ENCODE measurements around the gene GLIS1.

The GLIS1 gene

DNA sequence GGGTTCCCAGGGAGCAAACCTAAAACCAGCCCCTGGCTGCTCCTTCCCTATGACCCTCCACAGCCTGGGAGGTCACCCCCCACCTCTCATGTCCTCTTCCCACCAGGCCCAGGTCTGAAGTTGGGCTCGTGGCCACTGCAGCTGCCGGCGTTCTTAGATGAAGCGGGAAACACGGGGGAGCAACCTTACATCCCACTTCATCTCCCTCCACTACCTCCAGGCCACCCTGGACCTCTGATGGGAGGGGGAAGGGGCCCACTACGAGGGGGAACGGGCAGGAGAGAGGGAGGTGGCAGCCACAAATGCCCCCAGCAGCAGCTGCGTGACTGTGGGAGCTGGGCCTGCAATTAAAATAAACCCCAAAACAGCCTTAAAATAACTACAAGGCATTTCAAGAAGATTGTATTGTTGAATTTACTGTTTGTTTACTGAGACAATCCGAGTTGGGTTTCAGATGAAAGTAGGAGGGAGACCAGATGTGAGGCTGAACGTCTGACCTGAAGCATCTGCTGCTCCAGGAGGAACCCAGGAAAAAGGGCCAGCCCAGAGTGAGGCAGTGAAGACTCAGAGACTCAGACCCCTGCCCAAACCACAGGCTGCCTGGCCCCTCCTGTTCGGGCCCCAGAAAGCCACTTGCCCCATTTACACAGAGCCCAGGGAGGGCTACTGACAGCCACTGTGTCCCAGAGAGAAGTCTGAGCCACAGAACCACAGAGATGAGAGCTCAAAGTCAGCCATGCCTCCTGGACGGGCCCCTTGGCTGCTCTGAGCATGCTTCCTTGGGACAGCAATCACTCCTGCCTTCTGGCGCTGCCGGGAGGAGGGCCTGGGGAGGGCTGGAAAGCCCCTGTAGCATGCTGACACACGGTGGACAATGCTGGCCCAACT is 59.8 kb downstream of the GLIS1 start:
- Histone ChIP-seq H4K20me1 (ENCODE audit: insufficient read depth, low read length) (peaks cover 7% of the 10 kb centered on the region), H3K27me3 (ENCODE audit: insufficient read depth, low read length, poor library complexity) (peaks cover 34% of the 10 kb centered on the region), H3K27ac (ENCODE audit: low read length) (no peak overlapping the region), H2AFZ (ENCODE audit: low read depth, low read length) (no peak overlapping the region), H3K4me3 (ENCODE audit: low read depth in 1 of 2, low read length in 2 of 2) (no peak overlapping the region), H3K36me3 (ENCODE audit: insufficient read depth, low read length) (no peaks in the 10 kb centered on the region), H3K9ac (ENCODE audit: low read depth, low read length) (no peak overlapping the region), H3K4me2 (ENCODE audit: insufficient read depth, low read length) (no peak overlapping the region), H3K4me1 (ENCODE audit: insufficient read depth, low read length) (peaks cover 12% of the 10 kb centered on the region), H3K9me3 (ENCODE audit: insufficient read depth, low read length, severe bottlenecking) (no peaks in the 10 kb centered on the region), H3K79me2 (ENCODE audit: insufficient read depth, low read length) (no peaks in the 10 kb centered on the region)
- no peak for ATAC-seq (ENCODE audit: insufficient read depth, low read depth)
- no peak for DNase-seq
- TF ChIP-seq, protein P1, sequence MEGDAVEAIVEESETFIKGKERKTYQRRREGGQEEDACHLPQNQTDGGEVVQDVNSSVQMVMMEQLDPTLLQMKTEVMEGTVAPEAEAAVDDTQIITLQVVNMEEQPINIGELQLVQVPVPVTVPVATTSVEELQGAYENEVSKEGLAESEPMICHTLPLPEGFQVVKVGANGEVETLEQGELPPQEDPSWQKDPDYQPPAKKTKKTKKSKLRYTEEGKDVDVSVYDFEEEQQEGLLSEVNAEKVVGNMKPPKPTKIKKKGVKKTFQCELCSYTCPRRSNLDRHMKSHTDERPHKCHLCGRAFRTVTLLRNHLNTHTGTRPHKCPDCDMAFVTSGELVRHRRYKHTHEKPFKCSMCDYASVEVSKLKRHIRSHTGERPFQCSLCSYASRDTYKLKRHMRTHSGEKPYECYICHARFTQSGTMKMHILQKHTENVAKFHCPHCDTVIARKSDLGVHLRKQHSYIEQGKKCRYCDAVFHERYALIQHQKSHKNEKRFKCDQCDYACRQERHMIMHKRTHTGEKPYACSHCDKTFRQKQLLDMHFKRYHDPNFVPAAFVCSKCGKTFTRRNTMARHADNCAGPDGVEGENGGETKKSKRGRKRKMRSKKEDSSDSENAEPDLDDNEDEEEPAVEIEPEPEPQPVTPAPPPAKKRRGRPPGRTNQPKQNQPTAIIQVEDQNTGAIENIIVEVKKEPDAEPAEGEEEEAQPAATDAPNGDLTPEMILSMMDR (IDR thresholded peaks at IDR 0.05; ENCODE audit: borderline replicate concordance, extremely low read depth, low read length, poor library complexity, severe bottlenecking): no peak

DNA sequence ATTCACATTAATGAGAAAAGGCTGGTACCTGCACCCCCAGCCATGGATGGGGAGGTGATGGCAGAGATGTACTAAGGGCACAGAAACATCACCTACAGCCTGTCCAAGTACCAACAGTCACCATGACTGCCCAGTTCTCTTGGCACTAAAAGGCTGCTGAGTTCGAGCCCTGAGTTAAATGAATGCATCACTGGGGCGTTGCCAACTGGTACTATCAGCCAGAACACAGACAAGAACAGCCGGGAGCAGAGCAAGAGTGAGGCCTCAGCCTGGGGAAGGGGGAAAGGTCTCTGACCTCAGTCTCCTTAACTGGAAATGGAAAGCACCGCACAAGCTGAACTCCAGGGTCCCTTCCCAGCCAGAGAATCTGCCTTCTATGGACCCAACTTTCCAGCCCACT is 60.5 kb downstream of the GLIS1 start:
- H3K36me3 ChIP-seq (ENCODE audit: insufficient read depth, low read length): no peaks in the 10 kb centered on the region
- H3K9me3 ChIP-seq (ENCODE audit: insufficient read depth, low read length, severe bottlenecking): no peaks in the 10 kb centered on the region
- DNase-seq: no peak
- H3K79me2 ChIP-seq (ENCODE audit: insufficient read depth, low read length): no peaks in the 10 kb centered on the region
- H3K4me3 ChIP-seq (ENCODE audit: low read depth in 1 of 2, low read length in 2 of 2): no peak overlapping the region
- no peak overlapping the region for H3K9ac ChIP-seq (ENCODE audit: low read depth, low read length)
- H4K20me1 ChIP-seq (ENCODE audit: insufficient read depth, low read length): peaks cover 7% of the 10 kb centered on the region
- H3K4me1 ChIP-seq (ENCODE audit: insufficient read depth, low read length): peaks cover 12% of the 10 kb centered on the region
- TF ChIP-seq EZH2 (IDR thresholded peaks at IDR 0.05; ENCODE audit: borderline replicate concordance, low read depth, low read length, severe bottlenecking): no peak
- TF ChIP-seq, protein P1 (IDR thresholded peaks at IDR 0.05; ENCODE audit: borderline replicate concordance, extremely low read depth, low read length, poor library complexity, severe bottlenecking): no peak
- H3K4me2 ChIP-seq (ENCODE audit: insufficient read depth, low read length): no peak overlapping the region
- peaks cover 32% of the 10 kb centered on the region for H3K27me3 ChIP-seq (ENCODE audit: insufficient read depth, low read length, poor library complexity)
- no peak for ATAC-seq (ENCODE audit: insufficient read depth, low read depth)
- no peak overlapping the region for H3K27ac ChIP-seq (ENCODE audit: low read length)
- H2AFZ ChIP-seq (ENCODE audit: low read depth, low read length): no peak overlapping the region

DNA sequence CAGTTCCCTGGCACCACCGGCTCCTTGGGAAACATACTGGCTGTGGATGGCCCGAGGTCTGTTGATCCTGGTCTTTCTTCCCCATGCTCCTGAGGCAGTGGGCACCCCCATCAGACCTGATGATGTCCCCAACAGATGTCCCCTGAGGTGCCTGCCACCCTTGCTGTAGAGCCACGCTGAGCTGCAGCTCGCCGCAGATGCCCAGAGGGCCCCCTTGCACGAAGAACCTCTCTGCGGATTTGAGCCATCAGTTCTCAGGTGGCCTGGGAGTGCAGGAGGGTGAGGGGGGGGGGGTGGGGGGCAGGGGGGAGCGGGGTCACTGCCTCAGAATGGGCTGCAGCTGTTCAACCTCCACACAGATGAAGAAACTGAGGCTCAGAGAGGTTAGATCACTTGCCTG is 60.9 kb downstream of the GLIS1 start:
- Histone ChIP-seq H3K9ac (ENCODE audit: low read depth, low read length) (no peak overlapping the region), H2AFZ (ENCODE audit: low read depth, low read length) (no peak overlapping the region), H3K36me3 (ENCODE audit: insufficient read depth, low read length) (no peaks in the 10 kb centered on the region), H3K4me2 (ENCODE audit: insufficient read depth, low read length) (no peak overlapping the region), H3K4me1 (ENCODE audit: insufficient read depth, low read length) (peaks cover 12% of the 10 kb centered on the region), H4K20me1 (ENCODE audit: insufficient read depth, low read length) (peaks cover 7% of the 10 kb centered on the region), H3K4me3 (ENCODE audit: low read depth in 1 of 2, low read length in 2 of 2) (no peak overlapping the region), H3K27me3 (ENCODE audit: insufficient read depth, low read length, poor library complexity) (peaks cover 29% of the 10 kb centered on the region), H3K9me3 (ENCODE audit: insufficient read depth, low read length, severe bottlenecking) (no peaks in the 10 kb centered on the region), H3K79me2 (ENCODE audit: insufficient read depth, low read length) (no peaks in the 10 kb centered on the region), H3K27ac (ENCODE audit: low read length) (no peak overlapping the region)
- DNase-seq: no peak
- no peak for TF ChIP-seq EZH2 (IDR thresholded peaks at IDR 0.05; ENCODE audit: borderline replicate concordance, low read depth, low read length, severe bottlenecking)
- TF ChIP-seq, protein P1 (IDR thresholded peaks at IDR 0.05; ENCODE audit: borderline replicate concordance, extremely low read depth, low read length, poor library complexity, severe bottlenecking): no peak
- ATAC-seq (ENCODE audit: insufficient read depth, low read depth): no peak

All from DND-41 (cell line).